ENCODE measurements around the gene PCSK5.

- TF ChIP-seq POLR2A (IDR thresholded peaks at IDR 0.05) (no peak), CTCF (IDR thresholded peaks at IDR 0.05) (no peak)
These were observed 146.3 kb downstream of the PCSK5 start for GRCh38 chr9:76036762-76037161.

All from right lobe of liver (tissue), 4 donors.